ENCODE data around the gene TMEM51. TPM values are rescaled to one million over a fixed set of nuclear protein-coding genes. Genes with fewer than 3 reads are reported as not detected.

TMEM51 gene
- total and polyA plus RNA-seq, 10 of the 15 experiments (the other 5 are each of a cell fraction or from before 2014, with no cell fraction given), result 0.55 to 4.8 (median 3.1) TPM

DNA sequence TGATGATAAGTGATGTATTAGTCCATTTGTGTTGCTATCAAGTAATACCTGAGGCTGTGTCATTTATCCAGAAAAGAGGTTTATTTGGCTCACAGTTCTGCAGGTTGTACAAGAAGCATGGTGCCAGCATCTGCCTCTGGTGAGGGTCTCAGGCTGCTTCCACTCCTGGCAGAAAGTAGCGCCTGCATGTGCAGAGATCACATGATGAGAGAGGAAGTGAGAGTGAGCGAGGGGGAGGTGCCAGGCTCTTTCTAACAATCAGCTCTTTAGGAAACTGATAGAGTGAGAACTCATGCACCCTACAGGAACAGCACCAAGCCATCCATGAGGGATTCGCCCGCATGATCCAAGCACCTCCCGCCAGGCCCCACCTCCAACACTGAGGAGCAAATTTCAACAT is 91.3 kb downstream of the TMEM51 start (continued):
- TF ChIP-seq, protein P1, sequence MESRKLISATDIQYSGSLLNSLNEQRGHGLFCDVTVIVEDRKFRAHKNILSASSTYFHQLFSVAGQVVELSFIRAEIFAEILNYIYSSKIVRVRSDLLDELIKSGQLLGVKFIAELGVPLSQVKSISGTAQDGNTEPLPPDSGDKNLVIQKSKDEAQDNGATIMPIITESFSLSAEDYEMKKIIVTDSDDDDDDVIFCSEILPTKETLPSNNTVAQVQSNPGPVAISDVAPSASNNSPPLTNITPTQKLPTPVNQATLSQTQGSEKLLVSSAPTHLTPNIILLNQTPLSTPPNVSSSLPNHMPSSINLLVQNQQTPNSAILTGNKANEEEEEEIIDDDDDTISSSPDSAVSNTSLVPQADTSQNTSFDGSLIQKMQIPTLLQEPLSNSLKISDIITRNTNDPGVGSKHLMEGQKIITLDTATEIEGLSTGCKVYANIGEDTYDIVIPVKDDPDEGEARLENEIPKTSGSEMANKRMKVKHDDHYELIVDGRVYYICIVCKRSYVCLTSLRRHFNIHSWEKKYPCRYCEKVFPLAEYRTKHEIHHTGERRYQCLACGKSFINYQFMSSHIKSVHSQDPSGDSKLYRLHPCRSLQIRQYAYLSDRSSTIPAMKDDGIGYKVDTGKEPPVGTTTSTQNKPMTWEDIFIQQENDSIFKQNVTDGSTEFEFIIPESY (IDR thresholded peaks at IDR 0.05), result peak; percentile 28; the same call in 1 of the 2 replicates
- TF ChIP-seq NFXL1 (IDR thresholded peaks at IDR 0.05; ENCODE audit: borderline replicate concordance), result no peak
- no peak for TF ChIP-seq JUND (IDR thresholded peaks at IDR 0.05; ENCODE audit: low read depth, low read length)
- TF ChIP-seq, protein P2, sequence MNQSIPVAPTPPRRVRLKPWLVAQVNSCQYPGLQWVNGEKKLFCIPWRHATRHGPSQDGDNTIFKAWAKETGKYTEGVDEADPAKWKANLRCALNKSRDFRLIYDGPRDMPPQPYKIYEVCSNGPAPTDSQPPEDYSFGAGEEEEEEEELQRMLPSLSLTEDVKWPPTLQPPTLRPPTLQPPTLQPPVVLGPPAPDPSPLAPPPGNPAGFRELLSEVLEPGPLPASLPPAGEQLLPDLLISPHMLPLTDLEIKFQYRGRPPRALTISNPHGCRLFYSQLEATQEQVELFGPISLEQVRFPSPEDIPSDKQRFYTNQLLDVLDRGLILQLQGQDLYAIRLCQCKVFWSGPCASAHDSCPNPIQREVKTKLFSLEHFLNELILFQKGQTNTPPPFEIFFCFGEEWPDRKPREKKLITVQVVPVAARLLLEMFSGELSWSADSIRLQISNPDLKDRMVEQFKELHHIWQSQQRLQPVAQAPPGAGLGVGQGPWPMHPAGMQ (IDR thresholded peaks at IDR 0.05; ENCODE audit: borderline replicate concordance), result no peak
- TF ChIP-seq BHLHE40 (IDR thresholded peaks at IDR 0.05; ENCODE audit: borderline replicate concordance in 1 of 2, low read depth in 2 of 2, low read length in 1 of 2), result peak in 1 of 2 experiments; percentile 75; a peak in 2 of 4 replicates

DNA sequence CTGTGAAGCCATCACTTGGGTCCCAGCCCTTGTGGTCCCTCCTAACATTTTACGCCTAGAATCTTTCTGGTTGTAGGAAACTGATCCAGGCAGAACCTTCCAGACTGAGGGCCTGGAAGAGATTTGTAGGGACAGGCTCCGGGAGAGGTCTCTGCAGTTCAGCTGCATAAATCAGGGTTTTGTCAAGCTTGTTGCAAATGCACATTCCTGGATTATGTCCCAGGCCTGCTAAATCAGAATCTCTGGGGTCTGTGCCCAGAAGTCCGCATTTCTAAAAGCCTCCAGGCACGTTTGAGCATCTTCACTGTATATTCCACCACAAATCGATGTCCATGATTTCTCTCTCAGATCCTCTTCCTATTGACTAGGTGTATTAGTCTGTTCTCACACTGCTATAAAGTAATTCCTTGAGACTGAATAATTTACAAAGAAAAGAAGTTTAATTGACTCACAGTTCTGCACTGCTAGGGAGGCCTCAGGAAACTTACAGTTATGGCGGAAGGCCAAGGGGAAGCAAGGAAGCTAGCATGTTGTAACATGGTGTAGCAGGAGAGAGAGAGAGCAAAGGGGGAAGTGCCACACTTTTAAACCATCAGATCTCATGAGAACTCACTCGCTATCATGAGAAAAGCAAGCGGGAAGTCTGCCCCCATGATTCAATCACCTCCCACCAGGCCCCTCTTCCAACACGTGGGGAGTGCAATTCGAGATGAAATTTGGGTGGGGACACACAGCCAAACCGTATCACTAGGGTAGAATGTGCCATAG is 92.2 kb downstream of the TMEM51 start:
- RAD21 ChIA-PET (ENCODE audit: unreplicated experiment), result interaction anchor here (1.4 kb wide), 1 partner anchor 74 kb away, joined by 3 read pairs; no protein-coding TSS in a partner anchor
- intact Hi-C loops (cut with micrococcal nuclease; ENCODE audit: unreplicated experiment), result loop anchor here (5.0 kb wide), 1 partner anchor 88 kb away; no protein-coding TSS in a partner anchor
- SMC1A ChIA-PET (ENCODE audit: uncharacterized antibody, unreplicated experiment), result interaction anchor here (1.4 to 4.9 kb wide), 3 partner anchors 9 to 26 kb away, joined by 6 to 25 read pairs (median 18); no protein-coding TSS in a partner anchor
- Histone ChIP-seq H2AFZ (ENCODE audit: control insufficient read depth, low read depth, low read length) (no peak overlapping the region), H3K4me1 (ENCODE audit: control insufficient read depth, insufficient read depth, low read length) (peaks cover 20% of the 10 kb centered on the region), H3K27ac (ENCODE audit: control insufficient read depth, insufficient read depth) (no peak overlapping the region), H3K27me3 (replicated peaks in 1 of 2; ENCODE audit: control insufficient read depth in 2 of 2, insufficient read depth in 2 of 2, low read length in 1 of 2) (no peaks in the 10 kb centered on the region), H3K9ac (ENCODE audit: control insufficient read depth, insufficient read depth, low read length) (no peak overlapping the region), H3K4me2 (ENCODE audit: control insufficient read depth, insufficient read depth) (no peak overlapping the region), H4K20me1 (ENCODE audit: control insufficient read depth, insufficient read depth) (no peaks in the 10 kb centered on the region), H3K79me2 (ENCODE audit: control insufficient read depth, insufficient read depth, low read length) (no peaks in the 10 kb centered on the region), H3K36me3 (ENCODE audit: control insufficient read depth in 2 of 2, insufficient read depth in 2 of 2, low read length in 1 of 2) (no peaks in the 10 kb centered on the region), H3K9me3 (replicated peaks; ENCODE audit: control insufficient read depth, insufficient read depth, low read length) (peaks cover 13% of the 10 kb centered on the region; the same call in 2 of the 3 replicates), H3K4me3 (no peak overlapping the region)
- TF ChIP-seq RCOR1 (conservative IDR thresholded peaks at IDR 0.05; ENCODE audit: low read depth, low read length) (no peak), ETV6 (conservative IDR thresholded peaks at IDR 0.05 in 1 of 2, IDR thresholded peaks at IDR 0.05 in 1 of 2; ENCODE audit: borderline replicate concordance in 1 of 2, low read depth in 1 of 2) (no peak)
- in situ Hi-C loops (cut with MboI), result no loop called here
- POLR2A ChIA-PET, result interaction anchor here (1.2 to 4.0 kb wide), 3 partner anchors 8 to 15 kb away, joined by 3 to 18 read pairs (median 17); no protein-coding TSS in a partner anchor
- FAIRE-seq, result no peak
- ATAC-seq, result no peak
- 46% methylated on average over 11 of the region's 11 CpGs for WGBS (ENCODE audit: insufficient coverage, insufficient replicate concordance, low lambda C conversion rate, missing lambda C conversion rate)
- CTCF ChIA-PET, result no interaction called here
- BruUV-seq (replicated peaks), result no TSS peak
- no peak for DNase-seq (ENCODE audit: low read depth, low spot score)

Data from GM12878 (cell line).